RWPE2 (cell line): ENCODE measurements around the gene ZBP1.
A peak's percentile ranks its signal among the peaks of the same experiment; 100 is the strongest.

Experiments
- ATAC-seq: fragments of 200-7000 bp; cut with Tn5 transposase; 3 replicates; pipeline ENCODE4 v1.9.1; 2021; ENCODE audit warnings: low read depth
- DNase-seq: peaks from one replicate; pipeline ENCODE4 v3.0.0-alpha.2; 2020; ENCODE audit warnings: low spot score
- H3K27ac ChIP-seq: fragments of 450-650 bp; 2 replicates; pipeline ENCODE4 v1.5.1; 2017; ENCODE audit warnings: mild to moderate bottlenecking; ENCODE audit not compliant: poor library complexity, severe bottlenecking
- H3K27me3 ChIP-seq: fragments of 250-450 bp; sonication (Bioruptor Pico); 2 replicates; pipeline ENCODE4 v1.5.1; 2021; ENCODE audit warnings: mild to moderate bottlenecking, moderate library complexity; ENCODE audit not compliant: insufficient read depth, poor library complexity, severe bottlenecking
- H3K36me3 ChIP-seq: fragments of 250-450 bp; sonication (Bioruptor Pico); 2 replicates; pipeline ENCODE4 v1.5.1; 2020; ENCODE audit warnings: low read depth, mild to moderate bottlenecking, moderate library complexity
- H3K4me1 ChIP-seq: fragments of 250-450 bp; sonication (Bioruptor Pico); 2 replicates; pipeline ENCODE4 v1.5.1; 2021; ENCODE audit warnings: mild to moderate bottlenecking, moderate library complexity; ENCODE audit not compliant: insufficient read depth, poor library complexity, severe bottlenecking
- H3K4me3 ChIP-seq: fragments of 250-450 bp; sonication (Bioruptor Pico); 2 replicates; pipeline ENCODE4 v1.5.1; 2021; ENCODE audit warnings: mild to moderate bottlenecking, moderate library complexity; ENCODE audit not compliant: severe bottlenecking
- H3K9me3 ChIP-seq: fragments of 250-450 bp; sonication (Bioruptor Pico); 2 replicates; pipeline ENCODE4 v1.5.1; 2021; ENCODE audit warnings: mild to moderate bottlenecking, moderate library complexity; ENCODE audit not compliant: severe bottlenecking
- CTCF ChIP-seq: fragments of 450-650 bp; IDR thresholded peaks from one replicate; pipeline ENCODE4 v1.5.1; 2017; ENCODE audit warnings: mild to moderate bottlenecking, moderate library complexity; ENCODE audit not compliant: poor library complexity, severe bottlenecking

ZBP1 gene

DNA sequence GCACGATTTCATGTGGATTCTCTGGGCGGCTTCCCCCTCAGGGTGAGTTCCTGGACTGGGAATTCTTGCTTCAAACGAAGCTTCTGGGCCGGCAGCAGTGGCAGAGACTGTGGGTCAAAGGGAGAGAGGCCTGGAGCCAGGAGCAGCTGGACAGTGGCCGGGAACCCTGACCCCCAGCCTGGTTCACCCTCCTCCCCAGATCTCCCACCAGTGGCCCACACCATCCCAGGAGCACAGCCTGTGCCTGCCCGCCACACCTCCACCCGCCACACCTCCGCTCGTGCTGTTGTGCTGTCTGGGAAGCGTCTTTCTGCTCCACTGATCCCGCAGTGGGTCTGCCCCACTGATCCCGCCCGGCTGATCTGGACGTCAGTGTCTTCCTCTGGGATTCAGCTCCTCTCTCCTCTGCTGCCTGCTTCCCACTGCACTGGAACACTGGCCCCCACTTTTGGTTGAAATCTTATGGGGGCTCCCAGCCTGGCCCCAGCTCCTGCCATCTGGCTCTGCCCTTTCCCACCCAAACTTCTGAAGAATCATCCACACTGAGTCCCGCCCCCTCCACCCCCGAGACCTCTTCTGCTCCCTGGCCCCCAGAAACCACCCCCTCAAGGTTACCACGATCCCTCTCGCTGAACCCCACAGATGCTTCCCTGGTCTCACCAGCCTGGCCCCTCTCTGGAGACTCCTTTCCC lies 9.8 kb downstream of the ZBP1 start:
- no peaks in the 10 kb centered on the region for H3K4me1 ChIP-seq
- DNase-seq (peak; percentile 82), ATAC-seq (0 out of 3 replicates have a peak, but pooled peaks have one; percentile 7)
- H3K9me3 ChIP-seq: no peaks in the 10 kb centered on the region
- no peak overlapping the region for H3K4me3 ChIP-seq
- H3K27ac ChIP-seq: no peak overlapping the region
- H3K36me3 ChIP-seq: no peaks in the 10 kb centered on the region
- peaks cover 17% of the 10 kb centered on the region for H3K27me3 ChIP-seq
- TF ChIP-seq CTCF: no peak

DNA sequence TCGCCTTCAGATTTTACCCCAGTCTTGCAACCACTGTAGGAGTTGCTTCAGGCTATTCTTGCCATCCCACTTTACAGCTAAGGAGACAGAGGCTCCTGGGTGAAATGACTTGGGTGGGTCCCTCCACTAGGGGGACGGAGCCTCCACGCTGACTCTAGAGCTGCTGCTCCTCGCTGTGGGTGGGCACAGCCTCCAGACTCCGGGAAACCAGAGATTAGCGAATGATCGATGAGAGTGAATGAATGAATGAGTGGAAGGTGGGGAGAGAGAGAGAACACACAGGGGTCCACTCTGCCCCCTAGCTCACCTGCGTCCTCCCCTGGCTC lies 10.4 kb downstream of the ZBP1 start:
- Histone ChIP-seq H3K9me3 (no peaks in the 10 kb centered on the region), H3K27ac (no peak overlapping the region), H3K27me3 (peaks cover 17% of the 10 kb centered on the region), H3K36me3 (no peaks in the 10 kb centered on the region), H3K4me3 (no peak overlapping the region), H3K4me1 (no peaks in the 10 kb centered on the region)
- no peak for TF ChIP-seq CTCF
- DNase-seq (no peak), ATAC-seq (no peak)

- no peaks in the 10 kb centered on the region for H3K36me3 ChIP-seq
- H3K9me3 ChIP-seq: no peaks in the 10 kb centered on the region
- ATAC-seq (no peak), DNase-seq (no peak)
- peaks cover 17% of the 10 kb centered on the region for H3K27me3 ChIP-seq
- no peak overlapping the region for H3K27ac ChIP-seq
- no peak overlapping the region for H3K4me3 ChIP-seq
- H3K4me1 ChIP-seq: no peaks in the 10 kb centered on the region
- TF ChIP-seq CTCF: no peak
Observed at GRCh38 chr20:57609086-57609841, 11.0 kb downstream of the ZBP1 start.

GRCh38 chr20:57608516-57608915 lies 11.7 kb downstream of the ZBP1 start:
- DNase-seq (no peak), ATAC-seq (no peak)
- H3K9me3 ChIP-seq: no peaks in the 10 kb centered on the region
- no peak overlapping the region for H3K4me3 ChIP-seq
- TF ChIP-seq CTCF: no peak
- H3K36me3 ChIP-seq: no peaks in the 10 kb centered on the region
- H3K27me3 ChIP-seq: peaks cover 17% of the 10 kb centered on the region
- no peak overlapping the region for H3K27ac ChIP-seq
- no peaks in the 10 kb centered on the region for H3K4me1 ChIP-seq

GRCh38 chr20:57605878-57606277 lies 14.3 kb downstream of the ZBP1 start:
- H3K27ac ChIP-seq: no peak overlapping the region
- H3K4me3 ChIP-seq: no peak overlapping the region
- no peaks in the 10 kb centered on the region for H3K4me1 ChIP-seq
- H3K27me3 ChIP-seq: peaks cover 17% of the 10 kb centered on the region
- DNase-seq (no peak), ATAC-seq (no peak)
- H3K9me3 ChIP-seq: no peaks in the 10 kb centered on the region
- no peak for TF ChIP-seq CTCF
- no peaks in the 10 kb centered on the region for H3K36me3 ChIP-seq
